A549 (cell line): ENCODE measurements around the gene CCDC7.

Source experiments
- CHD4 ChIP-seq: fragments of 200-600 bp; sonication (generic); IDR thresholded peaks from 2 replicates; pipeline ENCODE4 v1.6.1; 2016; ENCODE audit warnings: antibody characterized with exemption, mild to moderate bottlenecking, borderline replicate concordance
- CTCF ChIP-seq: fragments of >200 bp; sonication (Bioruptor Twin); formaldehyde crosslinking; IDR thresholded peaks from 3 replicates; pipeline ENCODE4 v1.5.1; 2016
- EP300 ChIP-seq, 2 experiments: fragments of >200 bp; sonication (Bioruptor Twin); formaldehyde crosslinking; IDR thresholded peaks; 2 replicates in 1 of 2; 3 replicates in 1 of 2; pipeline ENCODE4 v1.6.1; 2016 to 2017
- POLR2A ChIP-seq: IDR thresholded peaks from 2 replicates; pipeline ENCODE4 v1.6.1; 2012; ENCODE audit warnings: mild to moderate bottlenecking, low read length
- RFX5 ChIP-seq: fragments of 450-650 bp; IDR thresholded peaks from 2 replicates; pipeline ENCODE4 v1.7.1; 2014; ENCODE audit warnings: antibody characterized with exemption, mild to moderate bottlenecking, moderate library complexity

DNA sequence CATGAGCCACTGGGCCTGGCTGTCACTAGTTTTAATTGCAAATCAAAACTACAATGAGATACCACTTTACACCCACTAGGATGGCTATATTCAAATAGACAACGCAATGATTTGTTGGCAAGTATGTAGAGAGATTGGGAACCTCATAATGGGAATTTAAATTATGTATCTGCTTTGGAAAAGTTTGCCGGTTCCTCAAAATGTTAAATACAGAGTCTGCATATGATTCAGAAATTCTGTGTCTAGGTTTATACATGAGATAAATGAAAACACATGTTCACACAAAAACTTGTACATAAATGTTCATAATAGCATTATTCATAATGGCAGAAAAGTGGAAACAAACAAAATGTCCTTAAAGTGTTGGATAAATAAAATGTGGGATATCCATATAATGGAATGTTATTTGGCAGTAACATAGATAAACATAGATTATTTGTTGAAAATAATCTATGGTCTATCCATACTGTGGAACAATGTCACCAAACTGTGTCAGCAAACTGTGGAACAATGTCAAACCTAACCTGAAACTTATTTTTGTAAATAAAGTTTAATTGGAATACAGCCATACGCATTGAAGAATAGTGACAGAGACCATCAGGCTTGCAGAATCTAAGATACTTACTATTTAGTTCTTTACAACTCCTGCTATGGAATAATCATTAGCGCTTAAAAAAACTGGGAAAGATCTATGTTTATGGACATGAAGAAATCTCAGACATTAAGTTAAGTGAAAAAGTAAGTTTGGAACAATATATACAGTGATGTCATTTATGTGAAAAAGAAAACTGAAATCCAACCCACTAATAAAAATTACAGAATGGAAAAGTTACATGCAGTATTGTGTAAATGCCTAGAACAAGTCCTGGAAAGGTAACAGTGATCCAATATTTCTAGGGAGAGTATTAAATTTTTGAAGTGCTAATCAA lies 70.9 kb downstream of the CCDC7 start:
- no peak for TF ChIP-seq CTCF
- no peak for TF ChIP-seq POLR2A
- no peak for TF ChIP-seq EP300 (IDR thresholded peaks at IDR 0.05)
- TF ChIP-seq RFX5, result no peak
- TF ChIP-seq CHD4, result no peak
